NK-92 (cell line): Measurements from ENCODE around the gene ZSWIM5.
"Not testable (repeated sequence)": the region's sequence is repeated elsewhere in the genome, so short reads cannot be mapped to it uniquely, and the experiment has no call there.

Source experiments
- DNase-seq: peaks from one replicate; lab custom pipeline; 2025; ENCODE audit not compliant: unreplicated experiment; lab: John Stamatoyannopoulos, UW

ZSWIM5 gene

DNA sequence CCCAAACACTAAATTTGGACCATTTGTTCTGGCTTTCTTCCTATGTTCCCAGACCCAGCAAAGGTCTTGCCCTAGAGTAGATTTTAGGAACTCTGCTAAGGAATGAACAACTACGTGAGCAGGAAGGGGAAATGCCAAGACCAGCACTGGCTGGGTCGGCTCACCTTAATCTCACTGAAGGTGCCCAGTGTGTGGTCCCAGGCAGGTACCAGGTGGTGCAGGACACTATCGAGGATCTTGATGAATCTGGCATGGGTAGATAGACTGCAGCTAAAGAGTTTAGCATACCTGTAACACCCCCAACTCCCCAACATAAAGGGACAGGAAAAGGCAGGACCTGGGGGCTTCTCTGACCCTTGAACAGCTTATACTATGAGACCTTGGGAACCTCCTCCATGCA lies 198.3 kb downstream of the ZSWIM5 start:
- DNase-seq: no peak

GRCh38 chr1:45007311-45007710 lies 199.1 kb downstream of the ZSWIM5 start:
- DNase-seq: no peak

GRCh38 chr1:45005761-45006160 lies 200.6 kb downstream of the ZSWIM5 start:
- no peak for DNase-seq

- DNase-seq: no peak
These were observed 202.0 kb downstream of the ZSWIM5 start for GRCh38 chr1:45004281-45004920.

DNA sequence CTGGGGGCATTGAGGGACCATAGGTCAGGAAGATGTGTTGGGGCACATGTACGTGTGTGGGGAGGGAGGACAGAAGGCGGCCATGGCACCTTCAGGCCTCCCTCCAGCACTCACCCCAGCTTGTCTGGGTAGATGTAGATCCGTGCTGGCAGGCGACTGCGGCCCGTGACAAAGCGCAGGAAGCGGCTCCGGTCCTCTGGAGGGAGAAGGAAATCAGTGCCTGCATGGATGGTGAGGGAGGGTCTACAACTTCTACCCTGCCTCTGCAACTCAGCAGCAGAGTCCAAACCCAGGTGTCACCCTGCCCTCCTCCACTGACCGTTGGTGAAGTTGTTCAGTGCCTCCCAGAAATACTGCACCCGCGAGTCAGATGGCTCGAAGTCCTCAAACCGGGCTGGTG lies 202.7 kb downstream of the ZSWIM5 start:
- no peak for DNase-seq

GRCh38 chr1:45002650-45003645 lies 203.5 kb downstream of the ZSWIM5 start:
- no peak for DNase-seq

- not testable (repeated sequence) for DNase-seq
These were observed 204.8 kb downstream of the ZSWIM5 start for GRCh38 chr1:45001576-45001975.

DNA sequence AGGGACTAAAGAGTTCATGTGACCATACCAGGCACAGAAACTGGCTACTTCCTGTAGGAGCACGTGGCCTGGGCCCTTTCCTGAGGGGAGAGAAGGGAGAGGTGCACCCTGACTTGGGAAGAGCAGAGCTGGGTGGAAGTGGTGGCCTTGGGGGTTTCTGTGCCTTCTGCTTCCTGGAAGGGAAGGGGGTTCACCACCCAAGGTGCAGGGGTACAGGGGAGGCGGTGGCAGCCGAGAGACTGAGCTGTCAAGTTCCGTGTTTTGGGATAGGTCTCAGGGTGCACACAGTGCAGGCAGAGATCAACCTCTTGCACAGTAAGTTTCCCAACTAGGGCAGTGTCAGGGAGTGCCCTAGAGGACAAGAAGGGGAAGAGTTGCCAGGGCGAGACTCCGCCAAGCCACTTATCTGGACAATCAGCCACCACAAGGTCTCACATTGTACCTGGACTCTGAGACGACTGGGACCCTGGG lies 205.4 kb downstream of the ZSWIM5 start:
- no peak for DNase-seq

- DNase-seq: no peak
These were observed 207.2 kb downstream of the ZSWIM5 start for GRCh38 chr1:44999232-44999631.

DNA sequence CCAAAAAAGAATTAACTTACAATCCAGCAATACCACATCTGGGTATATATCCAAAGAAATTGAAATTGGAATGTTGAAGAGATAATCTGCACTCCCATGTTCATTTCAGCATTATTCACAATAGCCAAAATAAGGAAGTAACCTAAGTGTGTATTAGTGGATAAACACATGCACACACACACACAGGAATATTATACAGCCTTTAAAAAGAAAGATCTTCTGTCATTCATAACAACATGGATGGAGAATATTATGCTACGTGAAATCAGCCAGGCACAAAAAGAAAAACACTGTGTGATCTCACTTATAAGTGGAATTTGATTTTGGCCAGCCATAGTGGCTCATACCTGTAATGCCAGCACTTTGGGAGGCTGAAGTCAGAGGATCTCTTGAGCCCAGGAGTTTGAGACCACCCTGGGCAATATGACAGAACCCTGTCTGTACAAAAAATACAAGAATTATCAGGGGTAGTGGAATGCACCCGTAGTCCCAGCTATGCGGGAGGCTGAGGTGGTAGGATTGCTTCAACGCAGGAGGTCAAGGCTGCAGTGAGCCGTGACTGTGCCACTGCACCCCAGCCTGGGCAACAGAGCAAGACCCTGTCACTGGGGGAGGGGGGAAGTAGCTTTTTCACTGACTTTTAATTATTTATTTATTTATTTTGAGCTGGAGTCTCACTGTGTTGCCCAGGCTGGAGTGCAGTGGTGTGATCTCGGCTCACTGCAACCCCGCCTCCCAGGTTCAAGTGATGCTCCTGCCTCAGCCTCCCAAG lies 210.8 kb downstream of the ZSWIM5 start:
- no peak for DNase-seq

DNA sequence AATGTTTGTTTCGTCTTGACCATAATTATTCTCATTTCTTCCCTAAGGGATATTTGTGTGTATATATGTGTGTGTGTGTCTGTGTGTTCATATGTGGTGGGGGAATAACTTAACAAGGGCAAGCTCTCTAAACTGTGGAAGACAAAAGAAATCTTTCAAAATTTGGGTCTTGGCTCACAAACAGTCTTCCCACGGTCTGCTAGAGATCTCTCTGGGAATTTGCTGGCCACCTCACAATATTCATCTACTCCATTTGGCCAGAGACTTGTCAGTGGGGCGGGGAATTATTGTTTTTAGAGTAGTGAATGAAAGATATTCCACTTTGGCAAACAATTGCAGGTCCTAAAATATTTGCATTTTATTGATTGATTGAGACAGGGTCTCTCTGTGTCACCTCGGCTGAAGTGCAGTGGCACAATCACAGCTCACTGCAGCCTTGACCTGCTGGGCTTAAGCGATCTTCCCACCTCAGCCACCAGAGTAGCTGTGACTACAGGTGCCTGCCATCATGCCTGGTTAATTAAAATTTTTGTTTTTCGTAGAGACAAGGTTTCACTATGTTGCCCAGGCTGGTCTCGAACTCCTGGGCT lies 212.0 kb downstream of the ZSWIM5 start:
- no peak for DNase-seq

- DNase-seq: no peak
These were observed 217.8 kb downstream of the ZSWIM5 start for GRCh38 chr1:44988531-44989156.

- no peak for DNase-seq
These were observed 220.6 kb downstream of the ZSWIM5 start for GRCh38 chr1:44985747-44986359.

GRCh38 chr1:44977372-44977771 lies 229.0 kb downstream of the ZSWIM5 start:
- DNase-seq: not testable (repeated sequence)

- no peak for DNase-seq
These were observed 230.2 kb downstream of the ZSWIM5 start for GRCh38 chr1:44976252-44976651.

DNA sequence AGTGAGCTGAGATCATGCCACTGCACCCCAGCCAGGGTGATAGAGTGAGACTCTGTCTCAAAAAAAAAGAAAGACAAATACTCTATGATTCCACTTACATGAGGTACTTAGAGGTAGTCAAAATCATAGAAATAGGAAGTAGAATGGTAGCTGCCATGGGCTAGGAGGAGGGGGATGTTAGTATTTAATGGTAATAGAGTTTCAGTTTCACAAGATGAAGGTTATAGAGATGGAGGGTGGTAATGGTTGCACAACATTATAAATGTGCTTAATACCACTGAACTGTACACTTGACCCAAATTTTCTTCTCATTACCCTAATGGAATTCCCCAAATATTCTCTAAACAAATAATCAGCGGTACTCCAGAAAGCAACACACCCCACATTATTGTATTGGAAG lies 232.8 kb downstream of the ZSWIM5 start:
- no peak for DNase-seq

DNA sequence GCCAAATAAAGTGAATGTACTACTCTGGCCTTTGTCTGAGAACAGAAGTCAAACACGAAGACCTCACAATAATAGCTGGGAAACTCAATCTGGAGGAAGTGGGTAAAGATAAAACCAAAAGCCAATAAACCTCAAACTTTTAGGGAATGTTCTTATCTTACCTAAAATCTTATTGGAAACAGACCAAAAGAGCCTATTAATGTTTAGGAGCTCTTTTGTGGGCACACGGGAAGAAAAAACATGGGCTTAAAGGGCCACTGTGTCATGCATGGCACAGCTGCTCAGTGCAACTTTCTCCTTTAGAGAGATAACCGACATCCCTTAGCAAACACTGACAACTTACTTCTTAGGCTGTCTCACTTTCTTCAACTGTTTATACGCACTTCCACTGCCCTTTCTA lies 236.1 kb downstream of the ZSWIM5 start:
- DNase-seq: no peak
